Measurements from ENCODE around the gene POLR2F. TPM values are rescaled to one million over a fixed set of nuclear protein-coding genes. Genes with fewer than 3 reads are reported as not detected.

The POLR2F gene
- total and polyA plus RNA-seq, 9 of the 15 experiments (the other 6 are each of a cell fraction or from before 2014, with no cell fraction given): 98.9 to 410 (median 168) TPM

DNA sequence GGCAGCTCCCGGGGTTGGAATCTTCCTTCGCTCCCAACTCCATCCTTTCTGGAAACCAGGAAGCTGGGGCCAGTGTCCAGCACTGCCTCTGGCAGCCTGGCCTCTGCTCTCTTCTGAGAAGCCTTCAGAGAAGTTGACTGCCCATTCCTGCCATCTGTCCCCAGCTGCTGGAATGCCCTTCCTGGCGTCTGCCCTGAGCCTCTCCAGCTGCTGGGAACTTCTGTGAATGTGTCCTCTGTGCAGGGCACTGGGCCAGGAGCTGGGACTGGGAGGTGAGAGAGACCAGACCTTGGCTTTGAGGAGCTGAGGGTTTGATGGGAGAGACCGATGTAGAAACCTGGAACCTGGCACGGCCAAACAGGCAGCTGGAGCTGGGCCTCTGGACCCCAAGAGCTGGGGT lies 36.8 kb downstream of the POLR2F start:
- H3K36me3 ChIP-seq (ENCODE audit: control insufficient read depth, insufficient read depth, low read length): no peaks in the 10 kb centered on the region
- ChIA-PET CTCF (ENCODE audit: low intra/inter-chr PET ratio) (no interaction called here), POLR2A (interaction anchor here (0.5 to 1.0 kb wide), 2 partner anchors 24 to 105 kb away, joined by 3 to 6 read pairs; no protein-coding TSS in a partner anchor)
- H2AFZ ChIP-seq (ENCODE audit: low read depth, low read length): no peak overlapping the region
- H3K79me2 ChIP-seq (ENCODE audit: control insufficient read depth, insufficient read depth, low read length): no peaks in the 10 kb centered on the region
- H3K4me3 ChIP-seq: no peak overlapping the region
- in situ Hi-C loops (cut with MboI): no loop called here
- H3K4me1 ChIP-seq (replicated peaks in 1 of 2; ENCODE audit: control insufficient read depth in 2 of 2, insufficient read depth in 2 of 2, low read length in 2 of 2): peaks cover 0 to 6% of the 10 kb centered on the region in 2 experiments; a peak in 2 of 5 replicates
- H3K4me2 ChIP-seq (ENCODE audit: insufficient read depth, low read length): no peak overlapping the region
- no peak overlapping the region for H3K27ac ChIP-seq (ENCODE audit: extremely low read depth, low read depth, low read length)
- no peaks in the 10 kb centered on the region for H3K27me3 ChIP-seq (ENCODE audit: control insufficient read depth in 2 of 2, insufficient read depth in 2 of 2, low read length in 2 of 2)
- FAIRE-seq: no peak
- ATAC-seq: no peak
- WGBS (ENCODE audit: insufficient coverage, low coverage, missing lambda C conversion rate): 14% methylated on average over 3 of the region's 5 CpGs
- BruUV-seq (replicated peaks): no TSS peak
- TF ChIP-seq MYBL2 (IDR thresholded peaks at IDR 0.05; ENCODE audit: low read depth): no peak
- TF ChIP-seq MYBL2 (CRISPR knock-in tag; IDR thresholded peaks at IDR 0.05; ENCODE audit: borderline replicate concordance): no peak
- no peak for TF ChIP-seq ZNF766 (CRISPR knock-in tag; conservative IDR thresholded peaks at IDR 0.05)
- TF ChIP-seq ZKSCAN8 (CRISPR knock-in tag; IDR thresholded peaks at IDR 0.05): no peak
- TF ChIP-seq E2F3 (CRISPR knock-in tag; IDR thresholded peaks at IDR 0.05): no peak
- TF ChIP-seq XRCC3 (IDR thresholded peaks at IDR 0.05): no peak
- TF ChIP-seq, protein P1, sequence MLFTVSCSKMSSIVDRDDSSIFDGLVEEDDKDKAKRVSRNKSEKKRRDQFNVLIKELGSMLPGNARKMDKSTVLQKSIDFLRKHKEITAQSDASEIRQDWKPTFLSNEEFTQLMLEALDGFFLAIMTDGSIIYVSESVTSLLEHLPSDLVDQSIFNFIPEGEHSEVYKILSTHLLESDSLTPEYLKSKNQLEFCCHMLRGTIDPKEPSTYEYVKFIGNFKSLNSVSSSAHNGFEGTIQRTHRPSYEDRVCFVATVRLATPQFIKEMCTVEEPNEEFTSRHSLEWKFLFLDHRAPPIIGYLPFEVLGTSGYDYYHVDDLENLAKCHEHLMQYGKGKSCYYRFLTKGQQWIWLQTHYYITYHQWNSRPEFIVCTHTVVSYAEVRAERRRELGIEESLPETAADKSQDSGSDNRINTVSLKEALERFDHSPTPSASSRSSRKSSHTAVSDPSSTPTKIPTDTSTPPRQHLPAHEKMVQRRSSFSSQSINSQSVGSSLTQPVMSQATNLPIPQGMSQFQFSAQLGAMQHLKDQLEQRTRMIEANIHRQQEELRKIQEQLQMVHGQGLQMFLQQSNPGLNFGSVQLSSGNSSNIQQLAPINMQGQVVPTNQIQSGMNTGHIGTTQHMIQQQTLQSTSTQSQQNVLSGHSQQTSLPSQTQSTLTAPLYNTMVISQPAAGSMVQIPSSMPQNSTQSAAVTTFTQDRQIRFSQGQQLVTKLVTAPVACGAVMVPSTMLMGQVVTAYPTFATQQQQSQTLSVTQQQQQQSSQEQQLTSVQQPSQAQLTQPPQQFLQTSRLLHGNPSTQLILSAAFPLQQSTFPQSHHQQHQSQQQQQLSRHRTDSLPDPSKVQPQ (CRISPR knock-in tag; IDR thresholded peaks at IDR 0.05; ENCODE audit: borderline replicate concordance): no peak
- no peak for TF ChIP-seq CREBBP (IDR thresholded peaks at IDR 0.05; ENCODE audit: low read depth, low read length)
- TF ChIP-seq, protein P2, sequence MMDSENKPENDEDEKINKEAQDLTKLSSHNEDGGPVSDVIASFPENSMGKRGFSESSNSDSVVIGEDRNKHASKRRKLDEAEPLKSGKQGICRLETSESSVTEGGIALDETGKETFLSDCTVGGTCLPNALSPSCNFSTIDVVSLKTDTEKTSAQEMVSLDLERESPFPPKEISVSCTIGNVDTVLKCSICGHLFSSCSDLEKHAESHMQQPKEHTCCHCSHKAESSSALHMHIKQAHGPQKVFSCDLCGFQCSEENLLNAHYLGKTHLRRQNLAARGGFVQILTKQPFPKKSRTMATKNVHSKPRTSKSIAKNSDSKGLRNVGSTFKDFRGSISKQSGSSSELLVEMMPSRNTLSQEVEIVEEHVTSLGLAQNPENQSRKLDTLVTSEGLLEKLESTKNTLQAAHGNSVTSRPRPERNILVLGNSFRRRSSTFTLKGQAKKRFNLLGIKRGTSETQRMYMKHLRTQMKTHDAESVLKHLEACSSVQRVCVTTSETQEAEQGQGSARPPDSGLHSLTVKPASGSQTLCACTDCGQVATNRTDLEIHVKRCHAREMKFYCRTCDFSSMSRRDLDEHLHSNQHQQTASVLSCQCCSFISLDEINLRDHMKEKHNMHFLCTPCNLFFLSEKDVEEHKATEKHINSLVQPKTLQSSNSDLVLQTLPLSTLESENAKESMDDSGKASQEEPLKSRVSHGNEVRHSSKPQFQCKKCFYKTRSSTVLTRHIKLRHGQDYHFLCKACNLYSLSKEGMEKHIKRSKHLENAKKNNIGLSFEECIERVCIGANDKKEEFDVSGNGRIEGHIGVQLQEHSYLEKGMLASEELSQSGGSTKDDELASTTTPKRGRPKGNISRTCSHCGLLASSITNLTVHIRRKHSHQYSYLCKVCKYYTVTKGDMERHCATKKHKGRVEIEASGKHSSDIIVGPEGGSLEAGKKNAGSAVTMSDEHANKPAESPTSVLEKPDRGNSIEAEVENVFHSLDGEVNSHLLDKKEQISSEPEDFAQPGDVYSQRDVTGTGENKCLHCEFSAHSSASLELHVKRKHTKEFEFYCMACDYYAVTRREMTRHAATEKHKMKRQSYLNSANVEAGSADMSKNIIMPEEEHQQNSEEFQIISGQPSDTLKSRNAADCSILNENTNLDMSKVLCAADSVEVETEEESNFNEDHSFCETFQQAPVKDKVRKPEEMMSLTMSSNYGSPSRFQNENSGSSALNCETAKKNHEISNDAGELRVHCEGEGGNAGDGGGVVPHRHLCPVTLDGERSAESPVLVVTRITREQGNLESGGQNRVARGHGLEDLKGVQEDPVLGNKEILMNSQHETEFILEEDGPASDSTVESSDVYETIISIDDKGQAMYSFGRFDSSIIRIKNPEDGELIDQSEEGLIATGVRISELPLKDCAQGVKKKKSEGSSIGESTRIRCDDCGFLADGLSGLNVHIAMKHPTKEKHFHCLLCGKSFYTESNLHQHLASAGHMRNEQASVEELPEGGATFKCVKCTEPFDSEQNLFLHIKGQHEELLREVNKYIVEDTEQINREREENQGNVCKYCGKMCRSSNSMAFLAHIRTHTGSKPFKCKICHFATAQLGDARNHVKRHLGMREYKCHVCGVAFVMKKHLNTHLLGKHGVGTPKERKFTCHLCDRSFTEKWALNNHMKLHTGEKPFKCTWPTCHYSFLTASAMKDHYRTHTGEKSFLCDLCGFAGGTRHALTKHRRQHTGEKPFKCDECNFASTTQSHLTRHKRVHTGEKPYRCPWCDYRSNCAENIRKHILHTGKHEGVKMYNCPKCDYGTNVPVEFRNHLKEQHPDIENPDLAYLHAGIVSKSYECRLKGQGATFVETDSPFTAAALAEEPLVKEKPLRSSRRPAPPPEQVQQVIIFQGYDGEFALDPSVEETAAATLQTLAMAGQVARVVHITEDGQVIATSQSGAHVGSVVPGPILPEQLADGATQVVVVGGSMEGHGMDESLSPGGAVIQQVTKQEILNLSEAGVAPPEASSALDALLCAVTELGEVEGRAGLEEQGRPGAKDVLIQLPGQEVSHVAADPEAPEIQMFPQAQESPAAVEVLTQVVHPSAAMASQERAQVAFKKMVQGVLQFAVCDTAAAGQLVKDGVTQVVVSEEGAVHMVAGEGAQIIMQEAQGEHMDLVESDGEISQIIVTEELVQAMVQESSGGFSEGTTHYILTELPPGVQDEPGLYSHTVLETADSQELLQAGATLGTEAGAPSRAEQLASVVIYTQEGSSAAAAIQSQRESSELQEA (IDR thresholded peaks at IDR 0.05; ENCODE audit: low read depth): no peak
- peak overlapping the region in 1 of 2 experiments; percentile 26; a peak in 1 of 4 replicates for H3K9ac ChIP-seq (ENCODE audit: insufficient read depth in 1 of 2, low read depth in 2 of 2, low read length in 2 of 2)
- H4K20me1 ChIP-seq (replicated peaks; ENCODE audit: control insufficient read depth, insufficient read depth, low read length): no peaks in the 10 kb centered on the region
- H3K9me3 ChIP-seq (replicated peaks; ENCODE audit: control insufficient read depth, insufficient read depth, low read depth, low read length): no peaks in the 10 kb centered on the region
- H3K9me1 ChIP-seq (ENCODE audit: control insufficient read depth, insufficient read depth, low read length): no peaks in the 10 kb centered on the region
- intact Hi-C loops (cut with micrococcal nuclease): no loop called here
- DNase-seq (ENCODE audit: extremely low read depth in 1 of 4, low spot score in 3 of 4): no peak
